HG02885 (cell line): ENCODE results near the gene ZFAND3.
A peak's percentile ranks its signal among the peaks of the same experiment; 100 is the strongest.

Experiments used
- ATAC-seq: cut with Tn5 transposase; IDR thresholded peaks from one replicate; pipeline ENCODE4 v1.9.1; 2021; ENCODE audit warnings: mild to moderate bottlenecking; ENCODE audit not compliant: unreplicated experiment, poor library complexity

The ZFAND3 gene

GRCh38 chr6:37794825-37795224 is 24.7 kb upstream of the ZFAND3 start:
- ATAC-seq, result no peak

- ATAC-seq, result no peak
Measured at GRCh38 chr6:37798436-37799262, 20.9 kb upstream of the ZFAND3 start.

GRCh38 chr6:37799263-37799644 is 20.3 kb upstream of the ZFAND3 start:
- ATAC-seq, result no peak

GRCh38 chr6:37800703-37801604 is 18.6 kb upstream of the ZFAND3 start:
- ATAC-seq, result no peak

GRCh38 chr6:37801605-37801940 is 18.0 kb upstream of the ZFAND3 start:
- no peak for ATAC-seq

- ATAC-seq, result no peak
Measured at GRCh38 chr6:37802810-37803209, 16.7 kb upstream of the ZFAND3 start.

GRCh38 chr6:37804586-37804985 is 14.9 kb upstream of the ZFAND3 start:
- ATAC-seq, result no peak

GRCh38 chr6:37806213-37806612 is 13.3 kb upstream of the ZFAND3 start:
- no peak for ATAC-seq

GRCh38 chr6:37807656-37808055 is 11.9 kb upstream of the ZFAND3 start:
- ATAC-seq, result no peak

GRCh38 chr6:37809197-37809543 is 10.4 kb upstream of the ZFAND3 start:
- ATAC-seq, result no peak

- no peak for ATAC-seq
Measured at GRCh38 chr6:37812841-37813240, 6.7 kb upstream of the ZFAND3 start.

GRCh38 chr6:37814374-37814773 is 5.2 kb upstream of the ZFAND3 start:
- no peak for ATAC-seq

GRCh38 chr6:37816599-37817375 is 2.7 kb upstream of the ZFAND3 start:
- no peak for ATAC-seq

- ATAC-seq, result peak; percentile 71
Measured at GRCh38 chr6:37818536-37819176, 871 bp upstream of the ZFAND3 start.

GRCh38 chr6:37819802-37820717 is 533 bp downstream of the ZFAND3 start:
- no peak for ATAC-seq

GRCh38 chr6:37820718-37821079 is 1.2 kb downstream of the ZFAND3 start:
- ATAC-seq, result no peak

GRCh38 chr6:37821446-37821845 is 1.9 kb downstream of the ZFAND3 start:
- ATAC-seq, result no peak

- ATAC-seq, result no peak
Measured at GRCh38 chr6:37822851-37823682, 3.5 kb downstream of the ZFAND3 start.

- ATAC-seq, result no peak
Measured at GRCh38 chr6:37824170-37824569, 4.6 kb downstream of the ZFAND3 start.
